ENCODE measurements around the gene SEC22B.
"Not testable (repeated sequence)": the region's sequence is repeated elsewhere in the genome, so short reads cannot be mapped to it uniquely, and the experiment has no call there.

SEC22B gene

DNA sequence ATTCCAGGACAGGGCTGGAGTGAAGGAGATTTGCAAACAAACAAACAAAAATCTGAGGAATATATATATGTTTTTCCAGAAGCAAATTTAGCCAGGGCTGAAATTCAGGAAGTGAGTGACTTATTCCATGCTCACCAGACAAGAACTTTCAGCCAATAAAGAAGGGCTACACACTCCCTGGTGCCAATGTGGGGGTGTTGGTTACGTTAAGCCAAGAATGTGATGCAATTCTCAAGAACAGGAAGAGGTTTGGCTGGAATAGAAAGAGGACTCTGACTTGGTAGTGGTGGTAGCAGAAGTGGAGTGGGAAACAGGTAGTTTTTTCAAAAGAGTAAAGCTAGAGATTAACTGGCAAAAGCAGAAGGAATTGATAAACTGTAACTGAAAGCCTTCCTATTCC is 31.7 kb downstream of the SEC22B start:
- not testable (repeated sequence) for DNase-seq

- DNase-seq: not testable (repeated sequence)
These were observed 32.2 kb downstream of the SEC22B start for GRCh38 chr1:120144169-120144568.

- not testable (repeated sequence) for DNase-seq
These were observed 33.0 kb downstream of the SEC22B start for GRCh38 chr1:120143334-120143733.

DNA sequence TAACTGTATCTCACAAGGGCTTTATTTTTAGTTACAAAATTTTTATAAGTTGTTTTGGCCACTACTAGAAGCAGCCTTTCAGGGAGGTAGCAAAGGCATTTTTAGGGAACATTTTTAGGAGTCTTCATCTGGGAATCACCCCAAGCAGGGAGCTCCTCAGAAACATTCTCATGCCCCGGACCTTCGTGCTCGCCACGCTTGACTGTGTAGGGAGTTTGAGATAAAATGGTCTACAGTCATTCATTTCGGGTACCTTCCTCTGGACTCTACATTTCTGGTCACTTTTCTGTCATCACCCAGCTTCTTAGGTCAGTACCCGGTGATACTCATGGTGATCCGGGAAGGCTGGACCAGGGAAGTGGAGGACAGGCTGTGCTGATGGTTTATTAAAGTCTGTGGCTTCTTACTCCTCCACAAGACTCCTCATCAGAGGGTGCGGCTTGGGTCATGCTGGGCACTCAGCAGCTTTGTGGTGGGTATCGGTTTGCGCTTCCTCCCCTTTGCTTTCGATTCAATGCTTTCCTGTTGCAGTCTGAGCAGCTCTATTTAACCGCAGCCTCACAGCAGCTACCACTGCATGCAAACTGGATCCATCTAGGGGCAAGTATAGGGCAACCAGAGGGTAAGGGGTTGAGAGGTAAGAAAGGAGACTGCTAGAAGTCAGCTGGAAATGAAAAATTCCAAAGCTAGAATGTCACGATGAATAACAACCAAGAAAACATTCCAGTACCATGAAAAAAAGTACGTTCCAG is 33.6 kb downstream of the SEC22B start:
- peak; percentile 32 for DNase-seq

GRCh38 chr1:120141865-120142264 is 34.5 kb downstream of the SEC22B start:
- DNase-seq: not testable (repeated sequence)

DNA sequence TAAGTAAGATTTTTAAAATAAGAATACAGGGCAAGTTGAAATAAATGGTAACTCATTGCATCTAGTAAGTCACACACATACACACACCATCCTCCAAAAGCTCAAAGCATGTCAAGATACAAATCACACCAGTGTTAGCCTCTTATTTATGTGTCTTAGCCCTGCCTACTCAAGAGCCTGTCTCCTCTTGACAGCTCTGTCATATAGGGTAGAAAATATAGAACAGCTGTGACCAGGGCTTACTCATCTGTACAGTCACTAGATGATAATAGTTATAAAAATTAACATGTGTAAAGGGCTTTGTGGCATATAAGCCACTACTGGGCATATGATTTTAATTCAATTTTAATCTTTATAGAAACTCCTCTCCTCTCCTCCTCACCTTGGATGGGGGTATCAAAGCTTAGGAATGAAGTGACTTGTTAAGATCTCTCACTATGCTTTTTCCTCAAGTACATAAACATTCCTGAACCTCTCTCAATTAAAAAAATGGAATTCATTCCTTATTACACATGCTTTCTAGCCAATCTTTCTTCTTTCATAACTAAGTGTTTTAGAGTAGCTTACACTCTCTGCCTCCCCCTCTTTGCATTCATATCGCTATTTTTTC is 35.6 kb downstream of the SEC22B start:
- not testable (repeated sequence) for DNase-seq

DNA sequence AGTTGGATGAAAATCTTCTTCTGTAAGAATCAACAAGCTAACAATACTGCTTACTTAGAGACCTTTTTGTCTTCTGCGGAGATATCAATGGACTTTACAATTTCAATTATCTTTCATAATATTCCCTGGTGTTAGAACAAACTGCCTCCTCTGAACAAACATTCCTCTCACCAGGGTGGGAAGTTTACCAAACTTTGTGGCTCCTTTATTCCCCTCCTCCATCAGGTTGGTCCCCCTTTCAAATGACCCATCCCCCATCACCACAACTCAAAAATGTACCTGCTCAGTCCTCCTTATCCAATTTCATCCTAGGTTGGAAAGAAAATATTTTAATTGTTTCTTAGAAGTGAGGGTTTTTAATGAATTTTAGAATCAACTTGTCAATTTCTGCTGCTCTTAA is 40.2 kb downstream of the SEC22B start:
- DNase-seq: not testable (repeated sequence)

- not testable (repeated sequence) for DNase-seq
These were observed 42.4 kb downstream of the SEC22B start for GRCh38 chr1:120133928-120134325.

DNA sequence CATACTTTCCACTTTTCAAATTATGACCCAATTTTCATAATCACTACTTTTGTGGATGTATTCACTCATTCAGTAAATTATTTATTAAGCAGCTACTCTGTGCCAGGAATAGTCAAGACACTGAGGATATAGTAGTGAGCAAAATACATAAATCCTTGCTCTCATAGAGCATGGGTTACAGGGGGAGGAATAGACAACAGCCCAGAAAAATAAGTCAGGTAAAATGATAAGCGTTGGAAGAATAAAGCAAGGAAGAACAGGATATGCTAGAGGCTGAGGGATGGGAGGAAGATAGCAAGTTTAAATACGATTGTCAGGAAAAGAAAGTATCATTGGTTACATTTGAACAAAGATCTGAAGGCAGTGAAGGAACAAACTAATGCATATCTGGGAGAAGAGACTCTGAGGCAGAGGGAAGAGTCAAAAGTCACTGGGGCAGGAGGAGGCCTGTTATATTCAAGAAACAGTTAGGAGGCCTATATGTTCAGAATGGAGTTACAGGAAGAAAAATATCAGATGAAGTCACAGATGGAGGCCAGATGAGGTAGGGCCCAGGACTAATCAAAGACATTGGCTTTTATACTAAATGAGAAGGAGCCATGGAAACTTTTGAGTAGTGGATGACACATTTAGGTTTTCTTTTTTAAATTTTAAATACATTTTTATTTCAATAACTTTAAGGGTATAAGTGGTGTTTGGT is 42.9 kb downstream of the SEC22B start:
- DNase-seq: no peak

DNA sequence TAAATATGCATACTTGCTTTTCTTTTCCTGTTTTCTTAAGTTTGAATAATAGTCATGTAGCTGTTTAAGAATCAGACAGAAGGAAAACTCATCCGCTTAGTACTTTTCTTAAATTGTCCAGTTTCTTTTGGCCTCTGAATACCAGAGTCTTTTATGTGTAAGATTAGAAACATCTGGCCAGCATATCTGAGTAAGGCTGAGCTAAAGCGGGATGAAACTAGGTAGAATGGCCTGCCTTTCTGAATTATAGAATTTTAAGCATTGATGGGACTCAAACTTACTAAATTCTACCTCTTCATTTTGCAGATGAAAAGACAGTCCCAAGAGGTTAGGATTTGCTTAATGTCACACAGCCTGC is 43.9 kb downstream of the SEC22B start:
- not testable (repeated sequence) for DNase-seq

DNA sequence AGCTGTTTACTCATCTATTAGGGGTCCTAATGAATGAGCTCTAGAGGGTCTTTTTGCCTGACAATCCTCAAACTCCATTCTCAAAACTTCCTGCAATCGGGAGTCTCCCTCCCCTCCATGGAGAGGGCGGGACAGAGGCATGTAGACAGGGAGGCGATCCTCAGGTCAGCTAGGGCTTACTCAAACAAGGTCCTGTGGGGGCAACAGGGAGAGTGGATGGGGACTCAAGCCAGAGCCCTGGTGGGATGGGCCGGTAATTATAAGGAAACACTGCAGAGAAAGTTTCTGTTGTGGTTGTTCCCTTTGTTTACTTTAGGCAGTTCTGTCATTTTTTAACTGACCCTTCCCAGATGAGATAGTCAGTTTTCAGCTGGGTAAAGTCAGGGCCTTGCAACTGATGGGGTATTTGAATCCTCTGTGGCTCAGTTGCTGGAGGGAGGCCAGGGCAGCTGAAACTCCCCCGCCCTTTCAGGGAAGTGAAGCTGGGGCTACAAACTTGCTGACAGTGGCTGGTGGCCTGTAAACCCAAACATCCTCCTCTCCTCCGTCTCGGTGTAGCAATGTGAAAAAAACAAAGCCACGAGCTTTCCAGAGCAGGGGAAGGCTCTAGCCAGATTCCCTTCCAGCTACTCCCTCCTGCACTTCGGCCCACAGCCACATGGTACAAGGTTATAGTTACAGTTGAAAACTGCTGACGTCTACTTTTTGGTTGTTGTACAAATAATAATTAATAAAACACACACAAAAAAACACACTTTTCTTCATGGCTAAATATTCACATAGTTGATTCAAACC is 44.5 kb downstream of the SEC22B start:
- not testable (repeated sequence) for DNase-seq

DNA sequence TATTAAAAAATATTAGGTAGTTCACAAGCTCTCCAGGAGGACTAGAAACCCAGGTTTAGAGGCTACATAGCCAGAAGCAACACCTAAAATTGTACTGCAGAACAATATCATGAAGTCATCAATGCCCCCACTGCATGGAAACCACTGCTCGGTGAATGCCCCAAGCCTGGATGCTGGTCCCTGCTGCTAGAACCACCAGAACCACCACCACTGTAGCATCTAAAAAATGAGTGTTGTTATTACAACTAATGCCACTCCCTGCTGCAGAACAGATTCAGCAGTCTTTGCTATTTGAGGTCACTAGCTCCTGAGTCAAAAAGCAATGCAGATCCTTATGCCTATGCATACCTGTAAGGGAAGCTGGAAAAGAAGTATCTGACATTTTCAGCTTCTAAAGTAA is 48.4 kb downstream of the SEC22B start:
- DNase-seq: not testable (repeated sequence)

DNA sequence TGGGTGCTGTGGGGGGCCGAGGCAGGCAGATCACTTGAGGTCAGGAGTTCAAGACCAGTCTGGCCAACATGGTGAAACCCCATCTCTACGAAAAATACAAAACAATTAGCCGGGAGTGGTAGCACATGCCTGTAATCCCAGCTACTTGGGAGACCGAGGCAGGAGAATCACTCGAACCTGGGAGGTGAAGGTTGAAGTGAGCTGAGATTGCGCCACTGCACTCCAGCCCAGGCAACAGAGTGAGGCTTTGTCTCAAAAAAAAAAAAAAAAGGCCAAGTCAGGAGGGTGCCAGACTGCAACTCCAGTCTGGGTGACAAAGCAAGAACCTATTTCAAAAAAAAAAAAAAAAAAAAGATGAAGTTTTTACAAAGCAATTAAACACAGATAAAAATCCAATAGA is 50.1 kb downstream of the SEC22B start:
- not testable (repeated sequence) for DNase-seq

DNA sequence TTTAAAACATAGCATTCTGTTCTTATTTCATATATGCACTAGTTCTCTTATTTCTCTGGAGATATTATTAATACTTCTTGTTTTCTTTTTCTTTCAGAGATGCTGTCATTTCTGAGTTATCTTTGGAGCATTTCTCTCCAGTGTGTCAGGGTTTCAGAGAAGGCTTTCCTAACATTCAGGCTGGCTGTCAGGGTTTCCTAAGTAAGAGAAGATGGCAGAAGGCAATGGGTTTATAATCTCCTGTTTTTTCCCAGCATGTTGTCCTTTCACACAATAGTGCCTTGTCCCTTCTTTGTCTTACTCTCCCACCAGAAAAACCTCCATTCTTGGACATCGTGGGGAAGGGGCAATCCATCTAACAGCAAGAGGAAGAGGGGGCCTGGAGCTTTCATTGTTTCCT is 51.7 kb downstream of the SEC22B start:
- not testable (repeated sequence) for DNase-seq

- DNase-seq: not testable (repeated sequence)
These were observed 52.4 kb downstream of the SEC22B start for GRCh38 chr1:120123813-120124510.

DNA sequence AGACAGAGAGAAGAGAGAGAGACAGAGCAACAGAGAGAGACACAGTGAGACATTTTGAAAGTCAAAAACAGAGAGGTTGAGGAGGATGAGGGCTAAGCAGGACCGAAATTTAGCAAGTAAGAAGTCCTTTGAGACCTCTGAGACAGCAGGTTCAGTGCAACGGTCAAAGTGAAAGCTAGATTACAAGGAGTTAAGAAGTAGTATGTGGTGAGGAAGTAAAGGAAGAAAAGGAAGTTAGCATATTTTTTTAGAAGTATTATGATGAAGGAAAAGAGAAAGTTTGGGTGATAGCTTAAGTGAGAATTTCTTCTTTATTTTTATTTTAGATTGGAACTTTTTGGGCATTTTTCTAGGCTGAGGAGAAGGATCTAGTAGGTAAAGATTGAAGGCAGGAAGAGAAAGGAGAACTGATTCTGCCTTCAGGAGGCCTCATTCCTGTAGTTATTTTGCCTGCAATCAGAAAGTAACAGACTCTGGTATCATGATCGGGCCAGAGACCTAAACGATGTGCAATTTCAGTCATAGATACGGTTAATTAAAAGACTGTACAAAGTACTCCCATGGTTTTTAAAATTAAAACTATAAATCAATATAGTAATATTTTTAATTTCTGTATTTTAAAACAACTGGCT is 53.9 kb downstream of the SEC22B start:
- DNase-seq: not testable (repeated sequence)

GRCh38 chr1:120121830-120122229 is 54.5 kb downstream of the SEC22B start:
- not testable (repeated sequence) for DNase-seq

DNA sequence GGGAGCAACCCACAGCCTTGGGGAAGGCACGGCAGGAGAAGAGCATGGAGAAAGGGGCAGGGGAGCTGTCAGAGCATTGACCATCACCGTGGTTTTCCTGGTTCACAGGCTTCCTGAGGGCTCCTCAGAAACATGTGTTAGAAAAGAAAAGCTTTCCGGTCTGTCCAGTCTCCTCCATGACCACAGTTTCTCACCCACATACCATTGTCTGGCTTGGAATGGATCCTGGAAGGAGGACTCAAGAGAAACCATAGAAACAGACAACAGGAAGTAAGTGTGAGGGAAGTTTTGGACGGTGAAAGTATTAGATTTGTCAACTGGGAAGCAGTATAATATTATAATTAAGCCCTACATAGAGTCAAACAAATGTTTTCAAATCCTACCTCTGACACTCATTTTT is 55.8 kb downstream of the SEC22B start:
- not testable (repeated sequence) for DNase-seq

DNA sequence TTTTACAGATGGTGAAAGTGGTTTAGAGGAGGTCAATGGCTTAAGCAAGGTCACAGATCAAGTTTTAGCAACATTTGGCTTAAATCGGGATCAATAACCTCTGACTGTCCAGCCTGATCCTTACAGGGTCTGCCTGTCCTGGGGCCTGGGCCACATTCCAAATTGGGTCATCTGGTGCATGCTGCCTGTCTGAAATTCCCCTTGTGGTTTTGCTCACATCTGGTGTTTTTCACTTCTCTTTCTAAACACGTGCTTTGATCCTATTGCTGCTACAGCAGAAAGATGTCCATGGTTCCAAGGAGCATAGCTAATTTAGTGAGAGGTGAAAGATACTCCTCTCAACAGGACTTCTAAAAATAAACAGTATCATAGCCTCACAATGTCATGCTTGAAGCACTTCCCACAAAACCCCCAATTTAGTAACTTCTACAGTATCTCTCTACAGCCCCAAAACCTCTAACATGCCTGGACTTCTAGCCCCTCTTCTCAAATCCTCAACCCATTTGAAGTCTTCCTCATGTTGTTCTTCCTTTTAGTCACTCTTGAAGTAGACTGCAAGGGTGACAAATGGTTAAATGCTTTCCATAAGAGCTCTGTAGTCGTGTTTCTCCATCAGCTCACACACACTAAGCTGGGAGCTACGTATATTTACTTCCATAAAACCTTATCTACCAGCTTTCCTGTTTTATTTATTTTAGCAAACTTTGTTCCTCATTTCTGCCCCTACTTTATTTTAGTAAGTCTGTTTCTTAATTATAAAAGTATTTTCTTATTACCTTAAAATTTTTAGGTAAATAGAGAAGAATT is 58.7 kb downstream of the SEC22B start:
- DNase-seq: not testable (repeated sequence)

DNA sequence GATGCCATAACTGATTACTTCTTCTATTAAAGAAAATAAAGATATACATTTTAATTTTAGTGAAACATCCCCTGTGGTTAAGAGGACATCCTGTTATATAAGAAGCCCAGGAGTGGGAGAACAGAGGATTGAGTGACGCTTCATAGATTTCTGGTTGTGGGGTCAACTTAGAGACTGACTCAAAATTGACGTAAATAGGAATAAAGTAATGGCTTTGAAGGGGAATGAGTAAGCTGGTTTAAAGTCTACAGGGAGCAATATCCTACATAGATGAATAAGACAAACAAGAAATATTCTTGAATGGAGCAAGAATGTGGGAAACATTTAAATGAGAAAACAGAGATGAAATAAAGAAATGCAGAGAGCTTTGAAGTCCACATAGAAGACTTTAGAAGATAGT is 60.2 kb downstream of the SEC22B start:
- DNase-seq: not testable (repeated sequence)

GRCh38 chr1:120113134-120113533 is 63.2 kb downstream of the SEC22B start:
- not testable (repeated sequence) for DNase-seq
